ENCODE data around the gene NCOA4.

GRCh38 chr10:46046261-46046660 is 15.8 kb upstream of the NCOA4 start, which contains the start of gene MSMB:
- TF ChIP-seq YY1 (IDR thresholded peaks at IDR 0.05; ENCODE audit: insufficient read depth, insufficient read length) (no peak), SUZ12 (IDR thresholded peaks at IDR 0.05; ENCODE audit: extremely low read depth, insufficient read depth, insufficient read length) (no peak)

Data from NT2/D1 (cell line).